CD4-positive, alpha-beta T cell treated with Interleukin-21 for 1 hour (primary cell): ENCODE results near the gene ENOX1.

Source experiments
- DNase-seq: peaks from one replicate; pipeline ENCODE4 v3.0.0-alpha.2; 2020

ENOX1 gene

GRCh38 chr13:43229506-43229905 lies 557.3 kb downstream of the ENOX1 start:
- DNase-seq = no peak

DNA sequence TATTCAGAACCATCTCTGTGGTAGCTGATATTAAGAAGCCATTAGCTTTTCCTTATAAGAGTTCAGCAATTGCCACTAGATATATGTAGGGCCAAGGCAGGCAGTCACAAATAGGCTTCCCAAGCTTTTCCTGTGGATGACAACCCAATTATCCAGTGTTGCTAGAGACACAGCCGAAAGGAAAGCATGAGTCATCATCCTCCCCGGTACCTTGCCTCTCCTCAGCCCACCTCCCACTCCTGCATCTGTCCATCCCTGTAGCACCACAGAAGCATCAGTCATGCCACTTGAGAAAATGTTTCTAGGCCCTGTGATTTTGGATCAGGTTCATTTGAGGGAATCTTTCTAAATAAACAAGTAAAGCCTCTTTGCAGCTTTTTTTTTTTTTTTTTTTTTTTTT lies 559.1 kb downstream of the ENOX1 start:
- DNase-seq = no peak

GRCh38 chr13:43223216-43223615 lies 563.6 kb downstream of the ENOX1 start:
- no peak for DNase-seq

DNA sequence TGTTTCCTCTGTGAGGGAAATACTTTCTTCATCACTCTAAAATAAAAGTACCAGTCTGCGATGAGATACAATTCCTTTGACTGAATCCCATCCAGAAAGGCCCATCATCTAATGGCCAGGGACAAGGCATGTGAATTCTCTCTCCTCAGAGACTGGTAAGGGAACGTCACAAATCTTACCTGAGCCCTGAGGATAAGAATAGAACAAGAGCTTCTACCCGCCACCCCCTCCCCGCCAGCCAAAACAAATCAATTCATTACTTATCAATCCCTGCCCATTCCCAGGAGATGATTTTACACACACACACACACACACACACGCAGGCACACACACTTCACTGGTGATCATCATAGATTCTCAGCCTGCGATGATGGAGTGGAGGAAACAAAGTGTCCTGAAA lies 564.7 kb downstream of the ENOX1 start:
- DNase-seq = no peak

DNA sequence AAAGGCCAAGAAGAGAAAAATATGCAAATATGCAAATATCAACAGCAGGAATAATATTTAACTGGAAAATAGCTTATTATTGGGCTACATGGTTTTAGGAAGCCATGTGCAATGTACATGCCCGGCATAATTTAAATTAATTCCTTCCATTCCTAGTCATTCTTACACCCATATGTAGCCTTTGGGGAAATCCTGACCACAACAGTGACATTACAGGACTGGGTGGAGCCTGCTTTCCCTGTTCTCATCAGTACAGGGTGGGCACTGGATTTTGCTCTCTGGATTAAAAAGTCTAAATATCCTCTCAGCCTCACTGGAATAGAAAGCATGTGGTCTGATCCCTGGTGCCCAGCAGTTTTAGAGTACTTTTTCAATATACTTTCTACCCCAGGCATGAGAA lies 565.2 kb downstream of the ENOX1 start:
- no peak for DNase-seq

DNA sequence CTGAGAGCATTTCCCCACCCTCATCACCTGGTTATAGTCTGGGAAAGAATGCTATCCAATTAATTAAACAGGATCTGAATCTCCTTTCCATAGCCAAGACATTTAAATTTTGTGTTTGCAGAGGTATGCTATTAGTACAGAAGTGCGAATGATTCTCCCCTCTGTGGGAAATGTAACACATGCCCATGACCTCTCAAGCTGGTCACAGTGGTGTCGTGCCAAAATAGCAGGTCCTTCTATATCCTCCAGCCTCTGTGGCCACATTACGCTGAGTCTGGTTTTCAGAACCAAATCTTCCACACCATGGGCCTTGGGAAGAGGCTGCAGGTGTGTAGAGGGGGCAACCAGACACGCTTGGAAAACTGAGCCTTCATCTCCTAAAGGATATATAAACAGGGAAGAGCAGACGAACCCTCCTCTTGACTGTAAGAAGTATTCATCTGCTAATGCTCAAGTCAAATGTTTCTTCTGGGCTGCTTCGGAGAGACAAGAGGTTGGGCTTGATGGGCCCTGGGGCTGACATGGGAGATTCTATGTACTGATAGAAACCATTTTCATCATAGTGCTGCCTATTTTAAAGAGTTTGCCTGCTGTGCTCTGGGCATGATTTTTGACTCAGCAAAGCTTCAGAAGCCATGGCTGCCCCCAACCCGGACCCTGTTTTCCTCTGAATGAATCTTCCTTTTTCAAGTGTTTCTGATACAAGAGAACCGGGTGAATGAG lies 565.7 kb downstream of the ENOX1 start:
- no peak for DNase-seq

DNA sequence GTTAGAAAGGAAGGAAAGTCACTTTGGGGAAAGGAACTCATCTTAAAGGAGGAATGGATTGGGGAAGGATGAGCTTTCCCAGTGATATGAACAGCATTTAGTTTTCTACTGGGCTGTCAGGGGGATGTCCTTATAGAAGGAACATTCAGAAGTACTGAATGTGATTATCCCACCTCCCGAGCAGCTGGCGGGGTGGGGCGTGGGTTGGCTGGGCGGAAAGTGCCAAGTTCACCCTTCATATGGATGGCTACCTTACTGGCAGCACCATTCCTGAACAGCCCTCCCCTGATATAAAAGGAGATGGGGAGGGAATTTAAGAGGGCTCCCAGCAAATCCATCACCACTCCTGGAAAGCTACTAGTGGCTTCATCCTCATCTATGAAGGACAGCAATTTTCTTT lies 572.6 kb downstream of the ENOX1 start:
- no peak for DNase-seq

DNA sequence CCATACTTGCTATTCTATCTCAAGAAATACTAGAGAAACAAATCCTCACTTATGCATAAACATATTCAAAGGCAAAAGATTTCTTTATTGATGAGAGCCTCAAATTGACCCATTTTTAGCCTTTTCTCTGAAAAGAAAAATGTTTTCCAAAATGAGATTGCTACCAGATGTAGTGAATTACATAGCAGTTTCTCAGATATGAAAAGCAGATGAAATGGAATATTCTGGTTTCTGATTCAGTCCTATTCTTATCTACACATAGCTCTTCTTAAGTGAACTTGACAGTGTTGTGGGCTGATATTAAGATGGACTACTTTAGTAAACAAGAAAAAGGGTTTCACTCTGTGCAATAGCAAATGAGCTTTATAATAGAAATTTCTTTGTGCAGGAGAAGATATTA lies 579.9 kb downstream of the ENOX1 start:
- DNase-seq = no peak

DNA sequence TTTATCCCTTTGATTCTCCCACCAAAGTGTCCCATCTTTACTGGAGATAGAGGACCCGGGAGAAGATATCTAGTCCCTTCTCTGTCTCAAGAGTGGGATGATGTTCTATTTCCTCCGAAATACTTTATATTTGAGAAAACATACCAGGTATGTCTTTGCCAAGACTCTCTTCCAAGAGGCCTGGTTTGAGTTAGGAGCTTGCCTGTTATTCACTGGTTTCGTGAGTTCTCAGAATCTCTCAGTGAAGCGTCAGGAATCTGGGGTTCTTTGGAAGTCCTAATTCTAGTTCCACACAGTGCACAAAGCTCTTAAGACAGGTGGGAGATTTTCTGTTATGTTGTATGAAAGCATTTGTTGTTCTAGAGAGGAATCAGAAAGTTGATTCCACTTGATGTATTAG lies 581.4 kb downstream of the ENOX1 start:
- no peak for DNase-seq

GRCh38 chr13:43204591-43204990 lies 582.2 kb downstream of the ENOX1 start:
- DNase-seq = no peak

- no peak for DNase-seq
Measured at GRCh38 chr13:43203781-43204180, 583.0 kb downstream of the ENOX1 start.

GRCh38 chr13:43200736-43201135 lies 586.0 kb downstream of the ENOX1 start:
- no peak for DNase-seq

DNA sequence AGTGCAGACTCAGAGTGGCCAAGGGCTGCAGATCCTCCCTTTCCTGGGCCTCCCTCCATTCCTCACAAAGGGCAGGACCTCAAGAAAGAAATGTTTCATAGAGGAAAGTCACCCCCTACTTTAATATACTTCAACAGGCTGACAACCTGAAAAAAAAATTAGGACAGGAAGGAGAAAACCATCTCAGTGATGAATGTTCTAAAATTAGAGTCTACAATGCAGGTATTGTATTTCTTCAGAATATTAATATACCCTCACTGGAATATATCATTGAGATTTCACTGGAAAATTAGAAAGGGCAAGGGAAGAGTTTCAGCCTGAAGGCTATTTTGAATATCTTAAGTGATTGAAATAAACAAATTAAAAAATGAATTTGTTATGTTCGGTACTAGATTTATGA lies 586.5 kb downstream of the ENOX1 start:
- DNase-seq = no peak

- no peak for DNase-seq
Measured at GRCh38 chr13:43196750-43197370, 589.9 kb downstream of the ENOX1 start.

GRCh38 chr13:43196086-43196621 lies 590.6 kb downstream of the ENOX1 start:
- DNase-seq = no peak

- no peak for DNase-seq
Measured at GRCh38 chr13:43195551-43195950, 591.2 kb downstream of the ENOX1 start.

GRCh38 chr13:43195112-43195511 lies 591.7 kb downstream of the ENOX1 start:
- no peak for DNase-seq

GRCh38 chr13:43193789-43194420 lies 592.9 kb downstream of the ENOX1 start:
- no peak for DNase-seq

GRCh38 chr13:43191546-43191945 lies 595.2 kb downstream of the ENOX1 start:
- no peak for DNase-seq

DNA sequence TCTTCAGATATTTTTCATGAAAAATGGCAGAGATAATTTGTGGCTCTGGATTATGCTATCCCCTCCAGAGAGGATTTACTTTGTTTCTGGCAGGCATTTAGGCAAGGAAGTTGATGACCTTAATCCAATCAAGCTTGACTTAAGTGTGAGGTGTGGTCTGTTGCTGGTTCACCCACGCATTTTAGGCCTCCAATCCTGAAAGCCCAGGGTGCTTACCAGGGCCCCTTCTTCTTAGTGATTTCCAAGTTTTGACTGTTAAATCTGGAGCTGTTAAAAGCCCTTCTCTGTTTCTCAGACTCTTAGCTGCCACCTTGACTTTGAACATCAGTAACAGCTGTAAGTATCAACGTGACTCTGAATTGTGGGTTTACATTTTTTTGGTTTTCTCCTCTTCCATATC lies 601.5 kb downstream of the ENOX1 start:
- DNase-seq = no peak

DNA sequence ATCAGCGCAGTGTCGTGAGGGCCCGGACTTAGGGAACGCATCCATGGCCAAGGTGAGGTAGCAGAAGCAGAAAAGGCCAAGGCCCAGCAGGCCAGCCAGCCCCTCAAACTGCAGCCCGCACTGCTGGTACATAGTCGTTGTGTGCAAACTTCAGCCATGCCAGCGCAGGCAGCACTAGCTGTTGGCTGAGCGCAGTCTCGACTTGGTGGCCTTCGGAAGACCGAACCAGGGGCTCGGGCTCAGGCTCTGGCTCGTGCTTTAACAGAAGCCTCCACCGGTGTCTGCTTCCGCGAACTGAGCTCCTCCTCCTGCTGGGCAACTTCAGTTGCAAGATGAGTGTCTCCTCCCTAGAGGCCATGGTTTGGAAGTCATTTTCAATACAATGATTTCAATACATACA lies 605.9 kb downstream of the ENOX1 start:
- DNase-seq = no peak

- no peak for DNase-seq
Measured at GRCh38 chr13:43180036-43180660, 606.6 kb downstream of the ENOX1 start.

- no peak for DNase-seq
Measured at GRCh38 chr13:43171489-43171888, 615.3 kb downstream of the ENOX1 start.

- no peak for DNase-seq
Measured at GRCh38 chr13:43170506-43170905, 616.3 kb downstream of the ENOX1 start.
